Middle frontal gyrus (tissue), 1 donor: Measurements from ENCODE around the gene EFCC1.

ENCODE experiments used
- DNase-seq: peaks from one replicate; pipeline ENCODE4 v3.0.0-alpha.2; 2015; ENCODE audit warnings: low spot score; ENCODE audit errors: extremely low spot score

EFCC1 gene

GRCh38 chr3:129031476-129032215 is 30.5 kb downstream of the EFCC1 start:
- no peak for DNase-seq

GRCh38 chr3:129032716-129033115 is 31.6 kb downstream of the EFCC1 start:
- no peak for DNase-seq

- DNase-seq: no peak
These were observed 32.0 kb downstream of the EFCC1 start for GRCh38 chr3:129033151-129033550.

- no peak for DNase-seq
These were observed 32.7 kb downstream of the EFCC1 start for GRCh38 chr3:129033633-129034321.

GRCh38 chr3:129034642-129035041 is 33.5 kb downstream of the EFCC1 start:
- no peak for DNase-seq

GRCh38 chr3:129035360-129036221 is 34.5 kb downstream of the EFCC1 start:
- DNase-seq: no peak

- no peak for DNase-seq
These were observed 35.4 kb downstream of the EFCC1 start for GRCh38 chr3:129036222-129037092.

GRCh38 chr3:129037093-129037419 is 36.0 kb downstream of the EFCC1 start:
- no peak for DNase-seq

- no peak for DNase-seq
These were observed 37.2 kb downstream of the EFCC1 start for GRCh38 chr3:129038121-129038855.

- no peak for DNase-seq
These were observed 38.4 kb downstream of the EFCC1 start for GRCh38 chr3:129039271-129040038.

GRCh38 chr3:129040039-129040336 is 38.9 kb downstream of the EFCC1 start:
- no peak for DNase-seq

GRCh38 chr3:129040579-129041300 is 39.6 kb downstream of the EFCC1 start:
- DNase-seq: no peak

GRCh38 chr3:129045675-129046036 is 44.6 kb downstream of the EFCC1 start:
- no peak for DNase-seq

GRCh38 chr3:129046037-129046731 is 45.1 kb downstream of the EFCC1 start:
- DNase-seq: no peak

- DNase-seq: no peak
These were observed 45.8 kb downstream of the EFCC1 start for GRCh38 chr3:129046732-129047552.

- DNase-seq: no peak
These were observed 46.4 kb downstream of the EFCC1 start for GRCh38 chr3:129047553-129047839.

- DNase-seq: no peak
These were observed 49.6 kb downstream of the EFCC1 start for GRCh38 chr3:129050556-129051295.
